Activated CD4-positive, alpha-beta memory T cell treated with anti-CD3 and anti-CD28 coated beads, Interleukin-2, amount 10 ng/mL, durations not matched to agents 7 days and 5 days (primary cell): ENCODE results near the gene RNPEP. TPM values are rescaled to one million over a fixed set of nuclear protein-coding genes. Genes with fewer than 3 reads are reported as not detected.
A peak's percentile ranks its signal among the peaks of the same experiment; 100 is the strongest.
"Not testable (repeated sequence)": the region's sequence is repeated elsewhere in the genome, so short reads cannot be mapped to it uniquely, and the experiment has no call there.

Experiments
- CTCF ChIA-PET: fragments of 350-600 bp; sonication (Branson Sonifier 250); formaldehyde crosslinking; loops from one replicate; lab custom pipeline; 2021; ENCODE audit warnings: antibody characterized with exemption, inconsistent platforms; lab: Charles Lee
- POLR2A ChIA-PET: fragments of 350-600 bp; sonication (Branson Sonifier 250); formaldehyde crosslinking; loops from one replicate; lab custom pipeline; 2021; ENCODE audit warnings: antibody characterized with exemption; lab: Charles Lee
- DNase-seq: peaks from one replicate; pipeline ENCODE4 v3.0.0-alpha.2; 2020
- H3K27ac Mint-ChIP-seq: one replicate; pipeline ENCODE4 v1.8.0; 2021; ENCODE audit warnings: mild to moderate bottlenecking, mixed read lengths
- H3K27me3 Mint-ChIP-seq: one replicate; pipeline ENCODE4 v1.8.0; 2021; ENCODE audit warnings: mixed read lengths
- H3K36me3 Mint-ChIP-seq: one replicate; pipeline ENCODE4 v1.8.0; 2021; ENCODE audit warnings: low read depth, mixed read lengths
- H3K4me1 Mint-ChIP-seq: one replicate; pipeline ENCODE4 v1.8.0; 2021; ENCODE audit warnings: mixed read lengths
- H3K4me3 Mint-ChIP-seq: one replicate; pipeline ENCODE4 v1.8.0; 2021; ENCODE audit warnings: mild to moderate bottlenecking, mixed read lengths
- H3K9me3 Mint-ChIP-seq: one replicate; pipeline ENCODE4 v1.8.0; 2021; ENCODE audit warnings: mixed read lengths
- total RNA-seq, 2 experiments: library from RNA; stranded (reverse); gene quantifications; one replicate each; pipeline ENCODE4 v1.2.3, GENCODE V29; 2021

Gene RNPEP
- 10 to 100 TPM; 38.5 to 41.1 TPM for total RNA-seq

- Mint-ChIP-seq H3K36me3 (peaks cover 8% of the 10 kb centered on the region), H3K27ac (peak within 1 kb of the TSS; percentile 74), H3K4me3 (peak within 1 kb of the TSS; percentile 97), H3K9me3 (no peaks in the 10 kb centered on the region), H3K27me3 (no peaks in the 10 kb centered on the region), H3K4me1 (peaks cover 28% of the 10 kb centered on the region)
- peak; percentile 57 for DNase-seq
- ChIA-PET POLR2A (interaction anchor here (0.8 to 2.8 kb wide), 7 partner anchors 10 to 153 kb away, joined by 3 to 13 read pairs (median 4); partner anchors contain the start of genes IPO9 and TIMM17A), CTCF (interaction anchor here (0.7 to 3.7 kb wide), 8 partner anchors 11 to 161 kb away, joined by 3 to 21 read pairs (median 4); partner anchors contain the start of gene IPO9)
These were observed at the start of gene RNPEP for GRCh38 chr1:201982623-201983379. Gene RNPEP, plus strand, starts transcription at chr1:201982648. Its CDS starts 19 bp downstream, at chr1:201982667.

DNA sequence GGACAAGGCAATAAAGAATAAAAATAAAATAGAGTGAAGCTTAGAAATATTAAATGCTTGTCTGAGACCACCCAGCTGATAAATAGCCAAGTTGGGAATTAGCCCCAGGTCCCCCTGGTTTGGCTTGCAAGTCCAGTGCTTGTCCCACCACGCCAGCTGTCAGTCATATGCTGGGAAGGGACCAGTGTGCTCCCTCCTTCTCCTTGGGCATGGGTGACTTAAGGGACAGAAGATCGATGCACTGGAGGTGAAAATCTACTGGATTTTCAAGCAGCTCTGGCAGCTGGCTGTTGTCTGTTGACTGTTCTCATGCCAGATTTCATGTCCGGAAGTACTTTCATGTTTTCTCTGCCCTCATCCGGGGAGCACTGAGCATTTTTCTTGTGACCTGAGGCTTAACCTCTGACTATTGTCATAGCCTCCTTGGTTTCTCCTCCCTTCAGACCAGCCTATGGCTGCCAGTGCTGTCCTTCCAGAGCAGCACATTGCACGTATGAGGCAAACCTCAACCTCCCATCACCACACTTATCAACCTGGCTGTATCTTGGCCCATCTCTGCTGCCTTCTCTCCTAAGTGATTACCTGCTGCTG is 48.5 kb upstream of the RNPEP start:
- Mint-ChIP-seq H3K4me1 (no peaks in the 10 kb centered on the region), H3K4me3 (no peak overlapping the region), H3K36me3 (no peaks in the 10 kb centered on the region), H3K27ac (no peak overlapping the region), H3K27me3 (peaks cover 20% of the 10 kb centered on the region), H3K9me3 (no peaks in the 10 kb centered on the region)
- DNase-seq = no peak
- CTCF ChIA-PET = no interaction called here
- POLR2A ChIA-PET = no interaction called here

DNA sequence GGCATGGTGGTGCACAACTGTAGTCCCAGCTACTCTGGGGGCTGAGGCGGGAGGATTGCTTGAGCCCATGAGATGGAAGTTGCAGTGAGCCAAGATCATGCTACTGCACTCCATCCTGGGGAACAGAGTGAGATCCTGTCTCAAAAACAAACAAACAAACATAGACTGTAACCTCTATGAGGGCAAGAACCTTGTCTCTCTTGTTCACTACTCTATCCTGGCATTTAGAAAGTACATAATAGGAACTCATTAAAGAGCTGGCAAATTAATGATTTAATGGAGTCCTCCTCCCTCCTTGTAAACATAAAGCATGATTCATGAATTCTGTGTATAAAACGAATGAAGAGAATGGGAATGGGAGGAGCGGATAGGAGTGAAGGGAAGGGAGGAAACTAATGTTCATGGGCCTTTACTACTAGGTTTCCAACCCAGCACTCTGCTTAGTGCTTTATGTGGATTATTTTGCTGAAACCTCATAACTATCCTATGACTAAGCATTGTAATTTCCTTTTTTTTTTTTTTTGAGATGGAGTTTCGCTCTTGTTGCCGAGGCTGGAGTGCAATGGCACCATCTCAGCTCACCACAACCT is 44.7 kb upstream of the RNPEP start:
- no peaks in the 10 kb centered on the region for H3K4me1 Mint-ChIP-seq
- no peak for DNase-seq
- no peaks in the 10 kb centered on the region for H3K9me3 Mint-ChIP-seq
- ChIA-PET CTCF (interaction anchor here (0.6 to 2.2 kb wide), 2 partner anchors 42 to 365 kb away, joined by 3 to 8 read pairs; no protein-coding TSS in a partner anchor), POLR2A (no interaction called here)
- H3K36me3 Mint-ChIP-seq = no peaks in the 10 kb centered on the region
- H3K4me3 Mint-ChIP-seq = no peak overlapping the region
- H3K27me3 Mint-ChIP-seq = peaks cover 22% of the 10 kb centered on the region
- H3K27ac Mint-ChIP-seq = no peak overlapping the region

DNA sequence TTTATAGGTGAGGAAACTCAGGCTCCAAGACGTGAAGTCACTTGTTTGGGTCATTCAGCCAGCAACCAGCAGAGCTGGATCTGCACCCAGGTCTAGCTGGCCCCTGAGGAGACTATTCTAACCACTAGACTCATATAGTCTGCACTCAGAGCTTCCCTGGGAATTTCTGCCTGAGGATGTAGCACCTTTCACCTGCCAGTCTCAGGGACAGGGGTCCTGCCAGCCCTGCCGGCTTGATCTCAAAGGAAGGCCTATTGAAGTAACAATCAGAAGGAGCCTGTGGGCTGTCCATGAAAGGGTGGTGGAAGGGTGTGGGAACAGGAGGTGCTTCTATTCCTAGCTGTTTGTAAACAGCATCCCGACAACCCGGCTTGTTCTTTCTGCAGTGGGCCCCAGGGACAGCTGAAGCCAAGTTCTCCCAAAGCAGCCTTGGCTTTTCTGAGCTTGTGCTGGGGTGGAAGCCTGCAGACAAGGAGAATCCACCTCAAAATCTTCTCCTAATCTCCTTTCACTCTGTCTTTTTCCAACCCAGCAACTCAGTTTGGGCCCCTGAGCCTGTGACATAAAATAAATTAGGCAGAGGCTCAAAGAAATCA is 43.9 kb upstream of the RNPEP start:
- POLR2A ChIA-PET = no interaction called here
- H3K9me3 Mint-ChIP-seq = no peaks in the 10 kb centered on the region
- peaks cover 29% of the 10 kb centered on the region for H3K27me3 Mint-ChIP-seq
- no peaks in the 10 kb centered on the region for H3K36me3 Mint-ChIP-seq
- no peak for DNase-seq
- no peak overlapping the region for H3K27ac Mint-ChIP-seq
- no peaks in the 10 kb centered on the region for H3K4me1 Mint-ChIP-seq
- no peak overlapping the region for H3K4me3 Mint-ChIP-seq
- CTCF ChIA-PET = no interaction called here

DNA sequence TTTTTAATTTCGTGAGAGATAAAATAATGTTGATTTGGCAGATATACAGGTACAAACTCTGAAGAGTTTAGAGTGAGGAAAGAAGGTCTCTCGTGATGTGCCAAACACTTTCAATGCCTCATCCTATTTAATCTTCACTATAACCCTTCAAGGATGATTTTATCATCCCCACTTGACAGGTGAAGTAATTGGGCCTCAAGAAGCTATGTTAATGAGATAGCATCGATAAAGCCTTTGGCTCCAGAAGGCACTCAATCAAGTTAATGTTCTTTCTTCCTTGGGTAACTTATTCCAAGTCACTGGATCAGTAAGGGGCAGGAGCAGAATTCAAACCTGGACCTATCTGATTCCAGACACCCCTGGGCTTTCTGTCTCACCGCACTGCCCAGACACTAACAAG is 43.3 kb upstream of the RNPEP start:
- Mint-ChIP-seq H3K9me3 (no peaks in the 10 kb centered on the region), H3K4me1 (no peaks in the 10 kb centered on the region), H3K4me3 (no peak overlapping the region), H3K27ac (no peak overlapping the region), H3K27me3 (peaks cover 33% of the 10 kb centered on the region), H3K36me3 (no peaks in the 10 kb centered on the region)
- ChIA-PET POLR2A (no interaction called here), CTCF (no interaction called here)
- DNase-seq = no peak

DNA sequence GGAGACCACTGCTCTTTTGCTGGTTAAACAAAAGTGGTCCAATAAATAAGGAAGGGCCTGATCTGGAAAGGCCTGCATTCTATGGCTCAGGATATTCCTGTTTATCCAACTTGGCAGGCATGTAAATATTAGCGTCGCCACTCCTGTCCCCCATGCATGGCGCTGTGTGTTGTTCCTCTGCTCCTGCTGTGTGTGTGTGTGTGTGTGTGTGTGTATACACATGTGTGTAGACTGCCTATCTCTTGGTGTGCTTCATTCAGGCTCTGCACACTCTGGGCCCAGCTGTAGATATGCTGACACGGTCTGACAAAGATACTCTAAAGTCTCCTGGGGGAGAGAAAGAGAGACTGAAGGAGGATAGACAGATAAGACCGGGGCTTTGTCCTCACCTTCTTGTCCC is 42.9 kb upstream of the RNPEP start:
- no peak overlapping the region for H3K27ac Mint-ChIP-seq

DNA sequence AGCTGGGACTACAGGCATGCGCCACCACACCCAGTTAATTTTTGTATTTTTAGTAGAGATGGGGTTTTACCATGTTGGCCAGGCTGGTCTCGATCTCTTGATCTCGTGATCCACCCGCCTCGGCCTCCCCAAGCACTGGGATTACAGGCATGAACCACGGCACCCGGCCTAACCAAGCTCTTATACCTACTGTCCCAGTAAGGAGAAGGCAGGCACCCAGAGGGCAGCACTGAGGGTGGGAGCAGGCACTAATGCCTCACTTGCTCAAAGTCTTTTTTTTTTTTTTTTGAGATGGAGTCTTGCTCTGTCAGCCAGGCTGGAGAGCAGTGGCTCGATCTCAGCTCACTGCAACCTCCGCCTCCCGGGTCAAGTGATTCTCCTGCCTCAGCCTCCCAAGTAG is 42.1 kb upstream of the RNPEP start:
- H3K9me3 Mint-ChIP-seq, CTCF ChIA-PET, H3K4me3 Mint-ChIP-seq, H3K36me3 Mint-ChIP-seq, H3K4me1 Mint-ChIP-seq, DNase-seq, POLR2A ChIA-PET, H3K27ac Mint-ChIP-seq: not testable (repeated sequence)
- H3K27me3 Mint-ChIP-seq = peaks cover 35% of the 10 kb centered on the region

More for the DNA sequence above, 42.9 kb upstream of the RNPEP start:
- no peak for DNase-seq
- POLR2A ChIA-PET = no interaction called here
- Mint-ChIP-seq H3K36me3 (no peaks in the 10 kb centered on the region), H3K9me3 (no peaks in the 10 kb centered on the region), H3K4me3 (no peak overlapping the region), H3K27me3 (peaks cover 33% of the 10 kb centered on the region), H3K4me1 (no peaks in the 10 kb centered on the region)
- CTCF ChIA-PET = no interaction called here

- H3K4me1 Mint-ChIP-seq = peaks cover 4% of the 10 kb centered on the region
- ChIA-PET CTCF (no interaction called here), POLR2A (no interaction called here)
- no peak for DNase-seq
- H3K27ac Mint-ChIP-seq = no peak overlapping the region
- H3K36me3 Mint-ChIP-seq = no peaks in the 10 kb centered on the region
- H3K9me3 Mint-ChIP-seq = no peaks in the 10 kb centered on the region
- H3K27me3 Mint-ChIP-seq = peaks cover 44% of the 10 kb centered on the region
- no peak overlapping the region for H3K4me3 Mint-ChIP-seq
These were observed 40.9 kb upstream of the RNPEP start for GRCh38 chr1:201941420-201942128.

DNA sequence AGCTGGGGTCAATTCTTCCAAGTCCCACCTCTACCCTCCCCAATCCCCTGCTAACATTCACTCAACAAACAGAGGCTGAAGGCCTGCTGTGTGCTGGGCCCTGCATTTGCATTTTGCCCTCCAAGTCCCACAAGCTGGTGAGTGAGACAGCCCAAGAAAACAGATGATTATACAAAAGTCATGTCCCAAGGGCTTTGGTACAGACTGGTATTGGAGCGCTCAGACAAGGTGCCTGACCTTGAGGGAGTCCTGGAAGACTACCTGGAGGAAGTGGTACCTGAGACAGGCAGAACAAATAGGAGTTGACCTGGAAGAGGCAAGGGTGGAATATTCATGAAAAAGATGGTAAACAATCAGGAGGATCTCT is 40.3 kb upstream of the RNPEP start:
- CTCF ChIA-PET = interaction anchor here (1.0 kb wide), 1 partner anchor 46 kb away, joined by 3 read pairs; no protein-coding TSS in a partner anchor
- Mint-ChIP-seq H3K4me1 (peaks cover 7% of the 10 kb centered on the region), H3K9me3 (no peaks in the 10 kb centered on the region), H3K27ac (no peak overlapping the region), H3K36me3 (no peaks in the 10 kb centered on the region), H3K4me3 (no peak overlapping the region), H3K27me3 (peaks cover 50% of the 10 kb centered on the region)
- no peak for DNase-seq
- POLR2A ChIA-PET = no interaction called here

DNA sequence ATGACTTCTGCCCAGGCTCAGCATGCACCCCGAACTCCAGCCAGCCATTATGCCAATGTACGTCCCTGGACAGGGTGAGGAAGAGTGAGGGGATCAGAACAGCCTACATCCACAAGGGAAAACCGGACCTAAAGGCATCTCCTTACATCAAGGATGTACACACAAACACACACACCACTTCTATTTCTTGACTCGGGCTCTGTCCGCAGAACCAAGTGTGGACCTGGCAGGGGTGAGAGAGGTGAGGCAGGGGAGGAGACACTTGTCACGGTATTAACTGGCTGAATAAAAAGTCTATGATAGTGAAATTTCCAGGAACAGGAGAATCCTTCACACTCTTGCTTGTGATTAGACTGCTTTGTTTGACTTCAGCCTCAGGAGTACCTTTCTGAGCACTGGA is 38.4 kb upstream of the RNPEP start:
- DNase-seq = no peak
- POLR2A ChIA-PET = no interaction called here
- peaks cover 7% of the 10 kb centered on the region for H3K4me1 Mint-ChIP-seq
- H3K27me3 Mint-ChIP-seq = peaks cover 60% of the 10 kb centered on the region
- H3K36me3 Mint-ChIP-seq = no peaks in the 10 kb centered on the region
- H3K9me3 Mint-ChIP-seq = no peaks in the 10 kb centered on the region
- CTCF ChIA-PET = no interaction called here
- no peak overlapping the region for H3K4me3 Mint-ChIP-seq
- H3K27ac Mint-ChIP-seq = no peak overlapping the region

GRCh38 chr1:201944639-201945038 is 37.8 kb upstream of the RNPEP start:
- no peak for DNase-seq
- Mint-ChIP-seq H3K27ac (no peak overlapping the region), H3K4me3 (no peak overlapping the region), H3K27me3 (peaks cover 61% of the 10 kb centered on the region), H3K36me3 (no peaks in the 10 kb centered on the region), H3K9me3 (no peaks in the 10 kb centered on the region), H3K4me1 (peaks cover 7% of the 10 kb centered on the region)
- ChIA-PET POLR2A (interaction anchor here (0.6 to 2.8 kb wide), 2 partner anchors 10 to 11 kb away, joined by 3 to 8 read pairs; partner anchors contain the start of gene TIMM17A), CTCF (interaction anchor here (2.0 kb wide), 1 partner anchor 58 kb away, joined by 4 read pairs; no protein-coding TSS in a partner anchor)

- Mint-ChIP-seq H3K27ac (no peak overlapping the region), H3K36me3 (no peaks in the 10 kb centered on the region), H3K27me3 (peaks cover 61% of the 10 kb centered on the region), H3K9me3 (no peaks in the 10 kb centered on the region), H3K4me1 (peaks cover 7% of the 10 kb centered on the region), H3K4me3 (no peak overlapping the region)
- DNase-seq = no peak
- CTCF ChIA-PET = interaction anchor here (2.0 to 2.2 kb wide), 2 partner anchors 50 to 58 kb away, joined by 4 to 10 read pairs; no protein-coding TSS in a partner anchor
- POLR2A ChIA-PET = interaction anchor here (0.7 to 2.8 kb wide), 2 partner anchors 10 to 39 kb away, joined by 3 to 8 read pairs; partner anchors contain the start of gene TIMM17A
These were observed 37.3 kb upstream of the RNPEP start for GRCh38 chr1:201945157-201945556.
